HCT116 (cell line): ENCODE data around the gene HIPK2. TPM values are rescaled to one million over a fixed set of nuclear protein-coding genes. Genes with fewer than 3 reads are reported as not detected.

Source experiments
- ATAC-seq: fragments of 200-7000 bp; cut with Tn5 transposase; 2 replicates; pipeline ENCODE4 v1.9.1; 2020; ENCODE audit warnings: mild to moderate bottlenecking, moderate library complexity
- BruUV-seq: library from RNA; stranded (reverse); fragments of 400-500 nt; replicated peaks from 2 replicates; lab custom pipeline; 2021; lab: Mats Ljungman, UMichigan
- CTCF ChIA-PET: fragments of 300-600 bp; sonication (Branson Sonifier 250); formaldehyde crosslinking; loops from one replicate; lab custom pipeline; 2021; ENCODE audit warnings: antibody characterized with exemption; lab: Charles Lee
- POLR2A ChIA-PET: fragments of 300-600, 350-600 bp; sonication (Branson Sonifier 250); formaldehyde crosslinking; loops from one replicate; lab custom pipeline; 2021; ENCODE audit warnings: antibody characterized with exemption; lab: Charles Lee
- RAD21 ChIA-PET, 2 experiments: fragments of 300-600 bp; sonication (Branson Sonifier 250); formaldehyde crosslinking; loops; one replicate each; lab custom pipeline; 2023; ENCODE audit warnings: low total read pairs in 2 of 2; ENCODE audit not compliant: uncharacterized antibody in 2 of 2, unreplicated experiment in 2 of 2, low non-redundant PET in 1 of 2; lab: Charles Lee
- DNase-seq: peaks from one replicate; pipeline ENCODE4 v3.0.0-alpha.2; 2010; ENCODE audit warnings: low read depth, low spot score
- H2AFZ ChIP-seq: fragments of 200-600 bp; shearing (Covaris generic), sonication (generic); 2 replicates; pipeline ENCODE4 v1.6.1; 2017; ENCODE audit warnings: low read depth, mixed run types, mixed read lengths, antibody characterized with exemption, low read length; ENCODE audit not compliant: poor library complexity, severe bottlenecking
- H3K27ac ChIP-seq: 2 replicates; pipeline ENCODE4 v1.5.1; 2012; ENCODE audit warnings: low read depth, low read length
- H3K27me3 ChIP-seq: fragments of 200-600 bp; sonication (generic); 2 replicates; pipeline ENCODE4 v1.6.1; 2016; ENCODE audit warnings: mixed run types, low read length, mixed read lengths; ENCODE audit not compliant: insufficient read depth
- H3K36me3 ChIP-seq, 2 experiments: fragments of 200-500 bp in 1 of 2; fragments of 200-600 bp in 1 of 2; sonication (Bioruptor generic) in 1 of 2; sonication (generic) in 1 of 2; 2 replicates each; pipeline versions ENCODE4 v1.5.1 to v1.6.1; 2014 to 2016; ENCODE audit warnings: low read length in 2 of 2, inconsistent platforms in 1 of 2, mixed read lengths in 1 of 2, mixed run types in 1 of 2; ENCODE audit not compliant: insufficient read depth in 2 of 2, control insufficient read depth in 1 of 2
- H3K4me1 ChIP-seq, 2 experiments: fragments of 200-600 bp in 1 of 2; sonication (generic) in 1 of 2; 2 replicates each; pipeline versions ENCODE4 v1.5.1 to v1.6.1; 2012 to 2017; ENCODE audit warnings: low read length in 2 of 2, inconsistent platforms in 1 of 2, mild to moderate bottlenecking in 1 of 2, mixed read lengths in 1 of 2, mixed run types in 1 of 2, moderate library complexity in 1 of 2; ENCODE audit not compliant: insufficient read depth in 2 of 2, control insufficient read depth in 1 of 2
- H3K4me2 ChIP-seq: fragments of 200-600 bp; sonication (generic); 2 replicates; pipeline ENCODE4 v1.6.1; 2017; ENCODE audit warnings: mixed run types, low read length, mixed read lengths
- H3K4me3 ChIP-seq, 2 experiments: fragments of 200-600 bp in 1 of 2; sonication (generic) in 1 of 2; replicated peaks in 1 of 2; 2 replicates each; pipeline ENCODE4 v1.5.1; 2011 to 2016; ENCODE audit warnings: low read length in 2 of 2, control low read depth in 1 of 2, low read depth in 1 of 2, mild to moderate bottlenecking in 1 of 2, mixed read lengths in 1 of 2, mixed run types in 1 of 2
- H3K79me2 ChIP-seq: fragments of 200-600 bp; sonication (generic); 2 replicates; pipeline ENCODE4 v1.6.1; 2017; ENCODE audit warnings: mild to moderate bottlenecking, mixed run types, low read length, moderate library complexity, mixed read lengths; ENCODE audit not compliant: insufficient read depth
- H3K9ac ChIP-seq: fragments of 200-600 bp; sonication (generic); 2 replicates; pipeline ENCODE4 v1.6.1; 2016; ENCODE audit warnings: low read length, mixed read lengths
- H3K9me2 ChIP-seq: fragments of 200-600 bp; sonication (generic), shearing (Covaris generic); 2 replicates; pipeline ENCODE4 v1.6.1; 2017; ENCODE audit warnings: mixed run types, mild to moderate bottlenecking, moderate library complexity; ENCODE audit not compliant: insufficient read depth
- H3K9me3 ChIP-seq, 2 experiments: fragments of 200-500 bp in 1 of 2; fragments of 200-600 bp in 1 of 2; sonication (Bioruptor generic) in 1 of 2; sonication (generic) in 1 of 2; 2 replicates each; pipeline ENCODE4 v1.6.1; 2014 to 2017; ENCODE audit warnings: low read length in 2 of 2, mixed read lengths in 2 of 2, inconsistent platforms in 1 of 2, low read depth in 1 of 2, mild to moderate bottlenecking in 1 of 2, mixed run types in 1 of 2, moderate library complexity in 1 of 2; ENCODE audit not compliant: control insufficient read depth in 1 of 2, insufficient read depth in 1 of 2
- H4K20me1 ChIP-seq: fragments of 200-600 bp; sonication (generic), shearing (Covaris generic); 2 replicates; pipeline ENCODE4 v1.6.1; 2017; ENCODE audit warnings: mixed run types, mild to moderate bottlenecking, moderate library complexity; ENCODE audit not compliant: insufficient read depth
- CBX3 ChIP-seq: IDR thresholded peaks from 2 replicates; pipeline ENCODE4 v1.6.1; 2012; ENCODE audit warnings: low read depth
- EGR1 ChIP-seq: IDR thresholded peaks from 2 replicates; pipeline ENCODE4 v1.6.1; 2012; ENCODE audit warnings: low read depth
- ELF1 ChIP-seq: IDR thresholded peaks from 2 replicates; pipeline ENCODE4 v1.6.1; 2012; ENCODE audit warnings: low read depth, borderline replicate concordance
- POLR2AphosphoS5 ChIP-seq: IDR thresholded peaks from 2 replicates; pipeline ENCODE4 v1.6.1; 2011; ENCODE audit warnings: mild to moderate bottlenecking, low read depth, low read length, moderate library complexity
- SIN3A ChIP-seq: IDR thresholded peaks from 2 replicates; pipeline ENCODE4 v1.6.1; 2012; ENCODE audit warnings: low read depth
- ZFX ChIP-seq: fragments of 450-650 bp; IDR thresholded peaks from 2 replicates; pipeline ENCODE4 v1.6.1; 2017
- intact Hi-C: fragments of 100-400 bp; cut with micrococcal nuclease; formaldehyde crosslinking; loops from 2 replicates; pipeline ENCODE4 v1.10.0; 2022
- total RNA-seq: library from RNA; stranded (reverse); gene quantifications from one replicate; pipeline ENCODE4 v1.2.1, GENCODE V29; 2021; ENCODE audit not compliant: unreplicated experiment
- TF ChIP-seq, protein P1 (sequence below): IDR thresholded peaks from 2 replicates; pipeline ENCODE4 v1.6.1; 2012; ENCODE audit warnings: low read depth

HIPK2 gene
- total RNA-seq, 1 experiment from 2014 or later = 49.5 TPM

DNA sequence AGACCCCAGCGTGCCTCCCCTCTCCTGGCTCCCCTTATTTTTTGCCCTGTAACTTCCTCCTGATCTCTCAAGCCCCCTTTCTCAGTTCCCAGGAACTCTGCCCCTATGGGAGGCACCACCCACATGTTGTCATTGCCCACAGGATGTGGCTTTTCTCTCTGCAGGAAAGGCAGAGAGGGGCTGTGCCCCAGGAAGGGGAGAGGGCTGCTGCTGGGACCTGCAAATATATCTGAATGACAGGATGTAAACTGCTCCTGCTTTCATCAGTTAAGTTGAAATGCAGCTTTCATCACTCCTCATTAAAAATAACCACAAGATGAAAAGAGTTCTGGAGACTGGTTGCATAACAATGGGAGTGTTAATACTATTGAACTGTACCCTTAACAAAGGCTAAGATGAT, 151.0 kb downstream of the HIPK2 start (continued):
- TF ChIP-seq, protein P1, sequence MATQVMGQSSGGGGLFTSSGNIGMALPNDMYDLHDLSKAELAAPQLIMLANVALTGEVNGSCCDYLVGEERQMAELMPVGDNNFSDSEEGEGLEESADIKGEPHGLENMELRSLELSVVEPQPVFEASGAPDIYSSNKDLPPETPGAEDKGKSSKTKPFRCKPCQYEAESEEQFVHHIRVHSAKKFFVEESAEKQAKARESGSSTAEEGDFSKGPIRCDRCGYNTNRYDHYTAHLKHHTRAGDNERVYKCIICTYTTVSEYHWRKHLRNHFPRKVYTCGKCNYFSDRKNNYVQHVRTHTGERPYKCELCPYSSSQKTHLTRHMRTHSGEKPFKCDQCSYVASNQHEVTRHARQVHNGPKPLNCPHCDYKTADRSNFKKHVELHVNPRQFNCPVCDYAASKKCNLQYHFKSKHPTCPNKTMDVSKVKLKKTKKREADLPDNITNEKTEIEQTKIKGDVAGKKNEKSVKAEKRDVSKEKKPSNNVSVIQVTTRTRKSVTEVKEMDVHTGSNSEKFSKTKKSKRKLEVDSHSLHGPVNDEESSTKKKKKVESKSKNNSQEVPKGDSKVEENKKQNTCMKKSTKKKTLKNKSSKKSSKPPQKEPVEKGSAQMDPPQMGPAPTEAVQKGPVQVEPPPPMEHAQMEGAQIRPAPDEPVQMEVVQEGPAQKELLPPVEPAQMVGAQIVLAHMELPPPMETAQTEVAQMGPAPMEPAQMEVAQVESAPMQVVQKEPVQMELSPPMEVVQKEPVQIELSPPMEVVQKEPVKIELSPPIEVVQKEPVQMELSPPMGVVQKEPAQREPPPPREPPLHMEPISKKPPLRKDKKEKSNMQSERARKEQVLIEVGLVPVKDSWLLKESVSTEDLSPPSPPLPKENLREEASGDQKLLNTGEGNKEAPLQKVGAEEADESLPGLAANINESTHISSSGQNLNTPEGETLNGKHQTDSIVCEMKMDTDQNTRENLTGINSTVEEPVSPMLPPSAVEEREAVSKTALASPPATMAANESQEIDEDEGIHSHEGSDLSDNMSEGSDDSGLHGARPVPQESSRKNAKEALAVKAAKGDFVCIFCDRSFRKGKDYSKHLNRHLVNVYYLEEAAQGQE = no peak
- TF ChIP-seq ELF1 = no peak
- no peak for TF ChIP-seq ZFX
- no peak for TF ChIP-seq SIN3A
- TF ChIP-seq CBX3 = no peak

DNA sequence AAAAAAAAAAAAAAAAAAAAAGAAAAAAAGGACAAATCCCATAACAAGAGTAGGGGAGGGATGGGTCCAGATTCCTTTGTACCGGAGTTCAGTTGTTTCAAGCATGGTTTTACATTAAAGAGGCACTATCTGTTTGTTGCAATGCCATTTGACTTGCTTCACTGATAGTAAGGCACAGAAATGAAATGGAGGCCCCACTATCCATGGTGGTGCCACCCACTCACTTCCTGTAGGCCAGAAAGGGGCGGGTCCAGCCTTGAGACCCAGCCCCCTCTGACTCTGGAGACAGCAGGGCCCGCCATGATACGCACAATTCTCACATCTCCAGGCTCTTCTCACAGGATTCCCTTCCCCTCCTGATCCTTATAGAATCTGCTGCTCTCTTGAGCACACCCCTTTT, 154.3 kb downstream of the HIPK2 start:
- Histone ChIP-seq H4K20me1 (no peaks in the 10 kb centered on the region), H3K27me3 (no peaks in the 10 kb centered on the region), H2AFZ (no peak overlapping the region), H3K27ac (no peak overlapping the region), H3K9me2 (no peaks in the 10 kb centered on the region), H3K36me3 (peaks cover 11 to 17% of the 10 kb centered on the region in 2 experiments), H3K4me3 (no peak overlapping the region), H3K9ac (no peak overlapping the region), H3K9me3 (no peaks in the 10 kb centered on the region), H3K4me1 (0 out of 4 replicates have a peak, but pooled peaks cover 0 to 4% of the 10 kb centered on the region in 2 experiments), H3K79me2 (no peaks in the 10 kb centered on the region), H3K4me2 (no peak overlapping the region)
- POLR2A ChIA-PET = no interaction called here
- RAD21 ChIA-PET = no interaction called here
- no peak for TF ChIP-seq POLR2AphosphoS5
- TF ChIP-seq EGR1 = peak; percentile 49; the same call in 1 of the 2 replicates
- no TSS peak for BruUV-seq
- CTCF ChIA-PET = no interaction called here
- intact Hi-C loops = no loop called here
- ATAC-seq = no peak
- DNase-seq = no peak
